EL (cell line): Measurements from ENCODE around the gene CIAO3.

ENCODE experiments used
- DNase-seq: peaks from one replicate; pipeline ENCODE4 v3.0.0-alpha.2; 2016

Gene CIAO3

GRCh38 chr16:775236-775796 lies 34.5 kb upstream of the CIAO3 start:
- DNase-seq, result no peak

GRCh38 chr16:774086-775001 lies 33.5 kb upstream of the CIAO3 start:
- no peak for DNase-seq

- no peak for DNase-seq
These were observed 32.2 kb upstream of the CIAO3 start for GRCh38 chr16:772959-773358.

DNA sequence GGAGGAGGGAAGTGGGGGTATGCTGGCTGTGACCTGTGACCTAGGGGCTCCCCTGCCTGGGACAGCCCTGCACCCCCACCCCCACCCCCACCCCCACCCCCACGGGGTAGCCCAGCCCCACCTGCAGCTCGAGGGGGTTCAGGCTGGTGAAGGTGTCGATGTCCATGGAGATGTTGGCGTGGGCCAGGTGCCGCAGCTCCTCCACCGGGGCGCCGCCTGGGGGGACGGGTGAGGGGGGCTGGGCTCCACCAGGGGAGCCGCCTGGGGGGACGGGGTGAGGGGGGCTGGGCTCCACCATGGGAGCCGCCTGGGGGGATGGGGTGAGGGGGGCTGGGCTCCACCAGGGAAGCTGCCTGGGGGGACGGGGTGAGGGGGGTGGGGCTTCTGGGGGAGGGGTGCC lies 29.6 kb upstream of the CIAO3 start:
- DNase-seq, result no peak

DNA sequence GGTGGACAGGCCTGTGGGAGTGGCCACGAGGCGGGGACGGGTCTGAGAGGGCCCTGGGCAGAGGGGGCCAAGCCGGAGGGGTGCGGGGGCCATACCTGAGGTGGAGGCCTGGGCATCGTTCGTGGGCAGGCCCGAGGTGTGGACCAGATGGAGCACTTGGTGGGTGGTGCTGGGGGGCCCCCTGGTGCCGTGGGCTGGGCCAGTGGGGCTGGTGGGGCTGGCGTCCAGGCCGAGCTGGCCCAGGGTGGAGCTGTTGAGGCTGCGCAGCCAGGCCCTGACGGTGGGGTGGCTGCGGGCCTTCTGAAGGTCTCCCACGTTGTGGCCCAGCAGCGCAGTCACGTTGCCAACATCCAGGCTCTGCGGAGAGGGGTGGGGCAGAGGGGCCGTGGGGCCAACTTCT lies 29.1 kb upstream of the CIAO3 start:
- no peak for DNase-seq

- no peak for DNase-seq
These were observed 28.5 kb upstream of the CIAO3 start for GRCh38 chr16:769184-769784.

GRCh38 chr16:768428-768827 lies 27.6 kb upstream of the CIAO3 start:
- no peak for DNase-seq

GRCh38 chr16:767743-768235 lies 27.0 kb upstream of the CIAO3 start:
- DNase-seq, result no peak

DNA sequence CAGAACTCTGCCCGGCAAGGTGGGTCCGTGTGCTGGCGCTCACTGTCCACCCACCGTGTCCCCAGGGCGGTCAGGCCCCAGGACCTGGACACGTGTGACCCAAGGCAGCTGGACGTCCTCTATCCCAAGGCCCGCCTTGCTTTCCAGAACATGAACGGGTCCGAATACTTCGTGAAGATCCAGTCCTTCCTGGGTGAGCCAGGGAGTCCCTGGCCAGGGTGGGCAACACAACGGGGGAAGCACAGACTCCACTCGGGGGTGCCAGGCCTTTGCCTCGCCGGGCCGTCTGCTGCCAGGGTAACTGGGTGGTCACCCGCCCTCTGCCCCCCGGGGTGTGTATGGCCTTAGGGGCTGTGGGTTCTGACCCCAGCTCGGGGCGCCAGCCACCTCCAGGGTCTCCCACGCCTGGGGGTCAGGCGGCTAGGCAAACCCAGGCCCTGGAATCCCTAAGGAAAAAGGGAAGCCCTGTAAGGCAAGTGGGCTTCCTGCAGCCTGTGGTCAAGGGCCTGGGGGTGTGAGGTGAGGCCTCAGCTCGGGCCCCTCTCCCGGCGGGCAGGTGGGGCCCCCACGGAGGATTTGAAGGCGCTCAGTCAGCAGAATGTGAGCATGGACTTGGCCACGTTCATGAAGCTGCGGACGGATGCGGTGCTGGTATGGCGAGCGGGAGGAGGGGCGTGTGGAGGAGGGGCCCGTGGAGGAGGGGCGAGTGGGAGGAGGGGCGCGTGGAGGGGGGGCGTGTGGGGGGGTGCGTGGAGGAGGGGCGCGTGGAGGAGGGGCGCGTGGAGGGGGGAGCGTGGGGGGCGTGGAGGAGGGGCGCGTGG lies 26.2 kb upstream of the CIAO3 start:
- DNase-seq, result no peak

DNA sequence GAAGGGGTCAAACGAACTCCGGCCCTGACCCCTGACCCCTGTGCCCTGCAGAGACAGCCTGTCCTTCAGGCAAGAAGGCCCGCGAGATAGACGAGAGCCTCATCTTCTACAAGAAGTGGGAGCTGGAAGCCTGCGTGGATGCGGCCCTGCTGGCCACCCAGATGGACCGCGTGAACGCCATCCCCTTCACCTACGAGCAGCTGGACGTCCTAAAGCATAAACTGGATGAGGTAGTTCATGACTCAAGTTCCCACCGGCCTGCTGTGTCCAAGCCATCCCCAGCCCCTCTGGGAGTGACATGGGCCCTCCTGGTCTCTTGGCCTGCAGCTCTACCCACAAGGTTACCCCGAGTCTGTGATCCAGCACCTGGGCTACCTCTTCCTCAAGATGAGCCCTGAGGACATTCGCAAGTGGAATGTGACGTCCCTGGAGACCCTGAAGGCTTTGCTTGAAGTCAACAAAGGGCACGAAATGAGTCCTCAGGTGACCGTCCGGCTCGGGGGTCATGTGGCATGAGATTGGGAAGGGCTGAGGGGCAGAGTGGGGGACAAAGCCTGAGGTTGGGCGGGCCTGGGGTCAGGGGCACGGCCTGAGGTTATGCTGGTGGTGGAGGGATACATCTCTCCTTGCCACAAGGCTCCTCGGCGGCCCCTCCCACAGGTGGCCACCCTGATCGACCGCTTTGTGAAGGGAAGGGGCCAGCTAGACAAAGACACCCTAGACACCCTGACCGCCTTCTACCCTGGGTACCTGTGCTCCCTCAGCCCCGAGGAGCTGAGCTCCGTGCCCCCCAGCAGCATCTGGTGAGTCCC lies 25.4 kb upstream of the CIAO3 start:
- no peak for DNase-seq

GRCh38 chr16:765488-765865 lies 24.7 kb upstream of the CIAO3 start:
- DNase-seq, result no peak

GRCh38 chr16:764848-765487 lies 24.2 kb upstream of the CIAO3 start:
- DNase-seq, result no peak

DNA sequence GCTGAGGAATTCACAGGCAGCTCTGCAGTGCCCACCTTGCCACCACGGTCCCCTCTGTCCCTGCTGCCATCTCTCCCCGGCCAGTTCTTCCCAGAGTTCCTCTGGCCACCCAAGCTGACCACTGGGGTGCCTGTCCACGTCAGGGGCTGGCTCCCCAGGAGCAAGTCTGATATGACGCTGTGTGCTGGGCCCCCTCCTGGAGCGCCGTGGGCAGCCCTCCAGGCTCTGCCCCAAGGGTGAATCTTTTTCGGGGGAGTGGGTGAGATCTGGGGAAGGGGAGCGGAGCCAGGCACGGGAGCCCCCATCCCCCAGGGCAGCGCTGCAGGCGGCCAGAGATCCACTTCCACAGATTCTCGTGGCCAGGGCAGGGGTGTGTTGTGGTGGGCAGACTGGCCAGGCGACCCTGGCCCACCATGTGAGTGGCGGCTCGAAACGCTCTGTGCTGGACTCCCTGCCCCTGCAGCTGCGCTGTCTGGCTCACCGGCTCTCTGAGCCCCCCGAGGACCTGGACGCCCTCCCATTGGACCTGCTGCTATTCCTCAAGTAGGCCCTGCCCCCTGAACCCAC lies 23.5 kb upstream of the CIAO3 start:
- DNase-seq, result no peak

GRCh38 chr16:763369-764183 lies 22.8 kb upstream of the CIAO3 start:
- DNase-seq, result no peak

DNA sequence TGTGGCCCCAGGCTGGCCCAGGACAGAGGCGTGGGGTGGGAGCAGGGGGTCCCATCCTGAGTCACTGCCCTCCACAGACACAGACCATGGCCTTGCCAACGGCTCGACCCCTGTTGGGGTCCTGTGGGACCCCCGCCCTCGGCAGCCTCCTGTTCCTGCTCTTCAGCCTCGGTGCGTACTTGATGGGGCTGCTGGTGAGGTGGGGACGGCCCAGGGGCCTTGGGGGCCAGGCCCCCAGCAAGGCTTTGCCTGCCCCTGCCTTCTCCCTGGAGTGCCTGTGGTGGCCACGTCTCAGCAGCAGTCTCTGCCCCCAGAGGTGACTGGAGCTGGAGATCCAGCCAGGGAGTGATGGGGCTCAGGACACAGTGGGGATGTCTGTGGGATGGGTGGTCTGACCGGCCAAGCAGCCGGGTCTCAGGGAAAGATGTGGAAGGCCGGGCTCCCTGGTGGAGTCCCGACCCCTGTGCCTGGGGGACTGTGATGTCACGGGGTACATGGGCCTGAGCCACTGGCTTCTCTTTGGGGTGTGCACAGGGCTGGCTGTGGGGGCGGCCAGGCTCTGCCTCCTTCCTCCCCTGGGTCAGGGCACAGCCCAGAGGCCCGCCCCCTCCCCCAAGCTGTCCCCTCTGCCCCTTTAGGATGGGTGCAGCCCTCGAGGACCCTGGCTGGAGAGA lies 21.9 kb upstream of the CIAO3 start:
- no peak for DNase-seq

- DNase-seq, result no peak
These were observed 21.1 kb upstream of the CIAO3 start for GRCh38 chr16:761625-762513.

DNA sequence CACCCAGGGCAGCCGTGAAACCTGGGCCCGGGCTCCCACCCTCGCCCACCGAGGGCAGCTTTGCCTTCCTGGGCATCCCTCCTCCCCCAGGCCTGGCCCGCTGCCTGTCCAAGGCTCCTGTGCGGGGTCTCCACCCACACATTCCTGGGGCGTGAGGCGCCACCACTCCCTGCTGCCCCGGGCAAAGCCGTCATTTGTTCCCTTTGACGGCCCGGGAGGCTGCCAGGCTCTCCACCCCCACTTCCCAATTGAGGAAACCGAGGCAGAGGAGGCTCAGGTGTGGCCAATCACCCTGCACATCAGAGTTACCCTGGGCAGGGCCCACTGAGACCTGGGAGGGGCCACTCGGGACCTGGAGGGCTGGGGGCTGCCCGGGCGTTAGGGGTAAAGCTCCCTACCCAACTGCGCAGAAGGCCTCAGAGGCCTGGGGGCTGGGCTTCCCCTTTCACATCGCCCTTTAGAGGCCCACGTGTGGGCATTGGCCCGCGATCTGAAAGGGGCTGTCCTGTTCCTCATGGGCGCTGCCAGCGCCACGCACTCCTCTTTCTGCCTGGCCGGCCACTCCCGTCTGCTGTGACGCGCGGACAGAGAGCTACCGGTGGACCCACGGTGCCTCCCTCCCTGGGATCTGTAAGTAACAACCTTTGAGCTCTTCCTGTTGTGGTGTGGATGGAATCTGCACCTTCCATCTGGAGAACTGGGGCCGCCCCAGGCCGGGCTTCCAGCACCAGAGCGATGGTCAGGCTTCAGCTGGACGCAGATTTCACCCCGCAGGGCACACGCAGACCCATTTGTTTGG lies 19.9 kb upstream of the CIAO3 start, which contains the start of gene MSLN:
TSS of gene MSLN (plus strand) at position 190 of the 799 bp plus-strand sequence. CDS start 1,947 bp downstream, outside the sequence.
- peak; percentile 79 for DNase-seq

- DNase-seq, result no peak
These were observed 19.3 kb upstream of the CIAO3 start for GRCh38 chr16:760065-760464.
